ENCODE data around the gene MRNIP.
"Not testable (repeated sequence)": the region's sequence is repeated elsewhere in the genome, so short reads cannot be mapped to it uniquely, and the experiment has no call there.

Gene MRNIP

DNA sequence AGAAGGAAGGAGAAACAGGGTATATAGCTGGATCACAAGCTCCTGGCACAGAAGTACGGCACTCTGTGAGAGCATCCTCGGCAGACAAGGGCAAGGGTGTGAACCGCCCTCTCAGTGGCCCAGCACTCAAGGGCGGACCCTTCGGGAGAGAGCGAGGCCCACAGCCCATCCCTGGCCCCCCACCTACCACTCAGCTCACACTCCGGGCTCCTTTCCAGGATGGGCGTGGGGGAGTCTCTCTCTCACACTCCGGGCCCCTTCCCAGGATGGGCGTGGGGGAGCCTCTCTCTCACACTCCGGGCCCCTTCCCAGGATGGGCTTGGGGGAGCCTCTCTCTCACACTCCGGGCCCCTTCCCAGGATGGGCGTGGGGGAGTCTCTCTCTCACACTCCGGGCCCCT lies 12.9 kb upstream of the MRNIP start:
- DNase-seq (ENCODE audit: low spot score) = not testable (repeated sequence)

DNA sequence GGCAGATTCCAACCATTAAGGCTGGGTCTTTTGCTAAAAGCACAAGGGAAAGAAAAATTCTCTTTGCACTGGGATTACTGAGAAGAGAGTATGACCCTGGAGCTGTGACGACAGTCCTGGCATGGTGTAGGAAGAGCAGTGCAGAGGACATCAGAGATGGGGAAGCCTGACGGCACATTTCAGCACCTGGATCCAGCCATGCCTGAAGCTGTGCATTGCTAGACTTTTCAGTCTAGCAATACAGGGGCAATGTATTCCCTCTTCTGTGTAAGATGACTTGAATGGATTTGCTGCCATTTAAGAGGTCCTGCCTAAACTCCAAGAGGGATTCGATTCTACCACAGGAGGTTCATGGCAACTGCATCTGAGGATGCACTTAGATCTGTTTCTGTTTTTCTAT lies 12.3 kb upstream of the MRNIP start:
- no peak for DNase-seq (ENCODE audit: low spot score)

DNA sequence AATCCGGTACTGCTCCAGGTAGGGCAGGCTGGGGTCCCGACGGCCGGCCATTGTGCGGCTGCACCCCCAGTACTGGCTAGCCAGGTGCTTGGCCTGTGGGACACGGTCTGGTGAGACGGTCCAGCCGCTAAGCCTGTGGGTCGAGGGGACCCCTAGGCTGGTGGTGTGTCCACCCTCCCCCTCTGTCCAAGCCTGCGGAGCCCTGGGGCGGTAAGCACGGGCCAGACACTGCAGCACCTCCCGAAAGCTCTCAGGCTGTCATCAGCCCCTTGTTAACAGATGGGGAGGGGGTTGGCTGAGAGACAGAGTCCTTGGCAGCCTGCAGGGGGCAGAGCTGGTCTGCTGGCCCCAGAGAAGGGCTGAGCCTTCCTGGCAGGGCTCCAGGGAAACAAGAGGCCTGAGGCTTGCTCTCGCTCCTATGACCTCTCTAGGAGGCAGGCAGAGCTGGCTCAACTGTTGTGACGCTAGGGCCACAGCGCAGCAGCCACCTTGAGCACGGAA lies 11.8 kb upstream of the MRNIP start:
- no peak for DNase-seq (ENCODE audit: low spot score)

DNA sequence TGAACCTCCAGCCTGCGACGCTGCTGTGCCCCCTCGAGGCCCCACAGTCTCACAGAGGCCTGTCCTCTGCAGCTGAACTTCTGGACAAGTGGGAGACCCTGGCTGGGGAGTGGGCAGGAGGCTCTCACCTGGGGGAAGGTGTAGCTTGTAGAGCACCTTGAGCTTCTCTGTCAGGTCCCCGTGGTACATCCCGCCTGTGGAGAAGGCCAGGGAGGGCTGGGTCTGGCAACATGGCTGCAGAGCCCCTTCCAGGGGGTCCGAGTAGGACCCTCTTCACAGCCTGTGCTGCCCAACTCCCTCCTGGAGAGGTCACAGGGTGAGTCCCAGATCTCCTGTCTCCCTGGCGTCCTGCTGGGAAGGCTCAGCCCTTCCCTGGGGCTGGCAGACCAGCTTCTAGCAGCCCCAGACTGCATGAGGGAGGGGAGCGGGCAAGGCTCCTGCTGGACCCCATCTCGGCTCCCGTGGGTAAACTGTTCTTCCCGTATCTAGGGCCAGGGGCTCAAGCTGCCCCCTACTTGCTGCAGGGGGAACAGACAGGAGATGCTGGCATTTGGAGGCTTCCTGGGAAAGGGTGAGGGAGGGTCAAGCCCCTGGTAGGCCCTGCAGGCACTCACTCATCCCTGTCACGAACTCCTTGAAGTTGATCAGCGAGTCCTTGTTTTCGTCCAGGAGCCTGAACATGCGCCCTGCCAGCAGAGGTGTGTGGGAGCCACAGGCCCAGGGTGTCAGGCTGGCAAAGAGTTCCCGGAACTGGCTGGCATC lies 11.2 kb upstream of the MRNIP start:
- DNase-seq (ENCODE audit: low spot score) = no peak

DNA sequence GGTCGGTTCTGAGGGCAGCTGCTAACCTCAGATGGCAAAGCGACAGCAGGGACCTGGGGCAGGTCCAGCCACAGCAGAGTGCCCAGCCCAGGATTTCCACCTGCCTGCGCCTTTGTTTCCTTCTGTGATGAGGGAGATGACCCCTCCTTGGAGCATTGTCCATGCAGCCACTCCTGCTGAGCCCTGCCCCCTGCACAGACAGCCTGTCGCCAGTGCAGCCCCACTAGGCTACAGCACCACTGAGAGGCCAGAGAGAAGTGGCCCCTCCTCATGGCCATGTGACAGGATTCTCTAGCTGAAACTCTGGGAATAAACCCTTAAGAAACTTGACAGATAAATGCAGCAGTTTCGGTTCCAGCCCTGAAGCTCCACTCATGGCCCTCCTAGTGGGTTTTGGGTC lies 10.5 kb upstream of the MRNIP start:
- DNase-seq (ENCODE audit: low spot score) = no peak

DNA sequence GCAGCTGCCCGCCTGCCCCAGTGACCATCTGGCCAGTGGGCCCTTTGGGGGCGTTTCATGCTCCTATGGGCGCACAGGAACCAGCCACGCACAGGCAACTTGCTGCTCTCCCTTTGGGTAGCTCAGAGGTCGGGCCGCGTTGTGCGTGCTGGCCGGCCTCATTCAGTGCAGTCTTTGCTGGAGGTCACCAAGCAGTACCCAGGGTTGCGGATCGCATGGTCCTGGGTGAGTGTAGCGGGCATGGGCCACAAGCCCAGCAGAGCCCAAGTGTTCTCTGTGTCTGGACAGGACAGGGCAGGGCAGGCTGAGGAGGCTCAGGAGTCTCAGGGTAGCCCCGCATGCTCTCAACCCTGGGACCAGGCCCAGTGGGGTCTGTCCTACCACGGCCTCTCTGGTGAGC lies 9.9 kb upstream of the MRNIP start:
- no peak for DNase-seq (ENCODE audit: low spot score)

DNA sequence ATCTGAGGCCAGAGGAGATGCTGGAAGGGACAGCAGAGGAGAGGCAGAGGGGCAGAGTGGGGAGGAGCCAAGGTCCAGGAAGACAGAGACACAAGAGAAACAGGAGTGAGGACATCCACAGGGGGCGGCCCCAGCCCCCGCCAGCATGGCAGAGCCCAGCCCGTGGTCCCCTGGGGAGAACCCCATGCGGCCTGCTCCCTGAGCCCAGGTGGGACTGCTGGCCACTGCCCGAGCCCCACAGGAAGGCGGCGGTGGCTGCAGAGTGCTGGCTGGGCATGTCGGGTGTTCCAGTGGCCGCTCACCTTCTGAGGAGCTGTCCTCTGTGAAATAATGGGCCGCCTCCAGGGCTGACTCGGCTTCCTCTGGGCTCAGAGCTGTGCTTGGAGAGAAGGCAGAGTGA lies 8.9 kb upstream of the MRNIP start:
- peak; percentile 5 for DNase-seq (ENCODE audit: low spot score)

DNA sequence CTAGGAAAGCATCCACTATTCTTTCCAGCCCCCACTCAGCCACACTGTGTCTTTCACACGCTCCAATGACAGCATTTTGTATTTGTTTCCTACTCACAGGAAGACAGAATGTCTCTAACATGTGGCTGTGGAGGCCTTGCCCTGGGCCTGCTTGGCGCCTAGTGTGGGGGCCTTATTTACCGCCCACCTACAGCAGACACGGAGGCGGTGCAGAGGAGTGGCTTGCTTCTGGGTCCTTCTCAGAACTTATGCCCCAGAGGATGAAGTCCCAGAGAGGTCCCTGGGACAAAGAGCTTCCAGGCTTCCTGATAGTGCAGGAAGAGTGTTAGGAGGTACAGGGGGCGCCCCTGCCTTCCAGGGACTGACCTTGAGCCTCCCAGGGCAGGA lies 8.5 kb upstream of the MRNIP start:
- peak; percentile 7 for DNase-seq (ENCODE audit: low spot score)

DNA sequence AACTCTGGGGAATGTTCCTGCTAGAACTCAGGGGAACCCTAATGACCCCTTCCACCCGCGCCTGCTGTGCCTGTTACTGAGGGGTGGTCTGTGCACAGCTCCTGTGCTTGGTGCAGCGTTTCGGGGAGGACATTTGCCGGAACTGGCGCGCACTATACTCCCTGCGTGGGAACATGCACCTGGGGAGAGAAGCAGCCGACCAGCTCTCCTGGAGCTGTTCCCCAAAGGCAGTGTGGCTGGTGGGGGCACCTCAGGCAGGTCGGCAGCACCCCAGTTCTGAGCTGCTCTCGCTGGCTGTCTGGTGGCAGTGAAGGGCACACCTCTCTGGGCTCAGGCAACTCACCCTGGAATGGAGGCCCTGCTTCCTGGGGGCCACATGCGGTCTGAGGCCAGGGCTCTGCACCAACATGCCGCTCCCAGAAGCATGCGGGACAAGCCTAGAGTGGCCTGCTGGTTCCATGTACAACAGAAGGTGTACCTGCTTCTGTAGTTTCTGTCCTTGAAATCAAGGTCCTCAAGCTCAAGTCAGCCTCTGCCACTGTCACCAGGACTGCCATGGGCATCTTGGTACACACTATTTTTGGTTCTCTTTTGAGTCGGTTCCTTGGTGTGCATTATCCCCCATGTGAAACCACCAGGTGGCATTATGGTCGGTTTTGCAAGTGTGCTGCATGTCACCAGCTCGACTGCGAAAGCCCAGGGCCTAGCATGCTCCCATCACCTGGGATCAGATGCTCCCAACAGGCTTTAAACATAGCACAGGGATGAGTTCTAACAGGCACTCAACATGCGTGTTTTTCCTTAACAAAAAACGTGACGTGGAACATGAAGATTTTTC lies 7.8 kb upstream of the MRNIP start:
- DNase-seq (ENCODE audit: low spot score) = peak; percentile 14

DNA sequence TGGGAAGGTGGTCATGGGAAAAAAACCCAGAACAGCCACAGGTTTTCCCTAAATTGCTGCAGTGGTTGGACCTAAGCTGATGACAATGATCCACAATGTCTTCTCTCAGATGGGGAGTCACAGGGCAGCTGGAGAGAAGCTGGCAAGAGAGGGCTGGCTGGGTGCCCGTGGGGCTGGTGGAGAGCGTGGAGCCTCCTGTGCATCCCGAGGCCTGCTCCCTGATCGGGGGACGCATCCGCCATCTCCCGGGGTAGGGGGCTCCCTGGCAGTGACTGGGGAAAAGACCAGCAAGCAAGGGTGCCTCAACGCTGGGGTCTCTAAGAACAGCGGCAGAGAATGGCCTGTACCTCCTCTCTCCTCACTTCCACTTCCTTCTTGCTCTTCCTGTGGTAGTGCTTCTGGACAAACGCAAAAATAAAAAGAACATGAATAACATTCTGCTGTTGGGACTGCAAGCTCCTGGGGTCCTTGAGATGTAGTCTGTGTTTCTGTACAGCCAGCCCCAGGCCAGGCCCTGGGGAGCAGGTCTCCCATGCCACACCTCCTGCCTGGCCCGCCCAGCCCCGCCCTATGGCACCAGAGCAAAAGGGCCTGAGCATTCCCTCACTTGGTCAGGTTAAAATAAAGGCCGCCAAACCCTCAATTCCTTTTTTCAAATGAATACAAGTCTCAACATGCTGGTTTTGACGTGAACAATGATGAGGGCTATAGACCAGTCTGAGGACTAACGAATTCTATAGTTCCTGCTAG lies 7.0 kb upstream of the MRNIP start:
- no peak for DNase-seq (ENCODE audit: low spot score)

DNA sequence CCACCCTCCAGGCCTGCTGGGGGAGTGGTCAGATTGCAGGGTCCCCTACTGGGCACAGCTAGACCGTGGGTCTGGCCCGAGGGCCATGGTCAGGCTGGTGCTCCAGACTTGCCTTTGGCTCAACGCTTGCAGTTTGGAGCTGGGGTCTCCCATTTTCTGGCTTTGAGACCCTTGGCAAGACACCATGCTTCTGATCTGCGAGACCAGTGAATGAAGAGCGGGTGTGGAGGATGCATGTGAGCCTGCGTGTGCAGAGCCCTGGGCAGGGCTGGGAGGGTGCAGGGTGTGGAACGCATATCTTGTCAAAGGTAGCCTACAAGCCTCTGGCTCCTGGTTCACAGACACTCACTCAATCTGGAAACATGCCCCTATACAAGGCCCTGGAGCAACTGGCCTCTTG lies 6.1 kb upstream of the MRNIP start:
- no peak for DNase-seq (ENCODE audit: low spot score)

DNA sequence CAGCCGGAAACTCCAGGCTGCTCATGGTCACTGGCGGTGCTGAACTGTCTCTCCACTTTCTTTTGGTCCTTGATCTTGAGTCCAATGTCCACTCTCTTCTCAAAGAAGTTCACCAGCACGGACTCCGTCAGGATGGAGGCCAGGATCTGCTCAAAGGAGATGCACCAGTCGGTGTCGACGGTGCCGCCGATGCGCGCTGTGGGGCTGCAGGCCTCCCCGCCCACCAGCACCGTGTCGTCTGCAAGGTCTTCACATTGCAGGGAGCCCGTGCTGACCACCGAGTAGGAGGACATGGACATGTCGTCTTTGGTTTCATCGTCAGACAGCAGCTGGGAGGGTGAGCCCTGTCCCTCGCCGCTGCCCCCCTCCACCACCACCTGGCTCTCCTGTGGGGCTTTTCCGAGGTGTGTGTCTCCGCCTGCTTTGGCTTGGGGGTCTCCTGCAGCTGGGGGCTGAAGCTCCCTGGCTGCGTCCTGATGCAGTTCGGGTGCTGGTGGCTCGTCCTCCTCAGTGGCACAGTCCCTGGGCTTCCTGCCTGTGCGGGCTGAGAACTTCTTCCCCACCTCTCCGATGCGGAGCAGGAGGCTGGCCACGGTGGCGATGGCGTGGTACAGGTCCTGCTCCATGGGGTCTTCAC lies 5.0 kb upstream of the MRNIP start:
- no peak for DNase-seq (ENCODE audit: low spot score)

DNA sequence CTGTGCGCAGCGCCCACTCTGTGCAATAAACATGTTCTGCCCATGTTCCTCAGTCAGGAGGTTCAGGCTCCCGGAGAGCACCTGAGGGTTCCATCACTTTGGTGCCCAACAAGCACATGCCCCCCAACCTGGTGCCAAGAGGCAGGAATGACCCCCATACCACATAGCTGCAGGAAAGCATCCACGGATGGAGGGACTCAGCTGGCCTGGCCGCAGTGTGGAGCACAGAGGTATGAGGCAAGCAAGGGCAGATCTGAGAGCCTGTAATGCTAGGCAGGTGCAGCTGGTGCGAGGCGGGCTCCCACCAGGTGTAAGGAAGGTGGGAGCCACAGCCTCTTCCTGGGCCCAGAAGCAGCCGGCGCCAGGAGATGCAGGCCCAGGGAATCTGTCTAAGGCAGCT lies 4.3 kb upstream of the MRNIP start:
- no peak for DNase-seq (ENCODE audit: low spot score)

DNA sequence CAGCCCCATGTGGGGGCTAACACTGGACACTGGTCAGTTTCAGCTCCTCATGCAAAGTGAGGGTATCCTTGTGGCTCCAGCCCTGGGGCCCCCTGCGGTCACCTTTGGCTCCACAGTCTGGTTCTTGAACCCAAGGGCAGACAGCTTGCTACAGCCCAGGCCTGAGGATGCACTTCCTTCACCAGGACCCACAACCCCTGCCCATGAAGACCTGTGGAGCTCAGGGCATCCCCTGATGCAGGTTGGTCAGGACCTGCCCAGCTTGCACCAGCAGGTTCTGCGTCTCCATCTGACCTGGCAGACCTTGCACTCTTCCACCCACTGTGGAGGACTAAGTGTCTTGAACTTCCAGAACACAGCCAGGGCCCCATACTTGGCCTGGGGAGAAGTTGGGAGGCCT lies 3.7 kb upstream of the MRNIP start:
- no peak for DNase-seq (ENCODE audit: low spot score)

DNA sequence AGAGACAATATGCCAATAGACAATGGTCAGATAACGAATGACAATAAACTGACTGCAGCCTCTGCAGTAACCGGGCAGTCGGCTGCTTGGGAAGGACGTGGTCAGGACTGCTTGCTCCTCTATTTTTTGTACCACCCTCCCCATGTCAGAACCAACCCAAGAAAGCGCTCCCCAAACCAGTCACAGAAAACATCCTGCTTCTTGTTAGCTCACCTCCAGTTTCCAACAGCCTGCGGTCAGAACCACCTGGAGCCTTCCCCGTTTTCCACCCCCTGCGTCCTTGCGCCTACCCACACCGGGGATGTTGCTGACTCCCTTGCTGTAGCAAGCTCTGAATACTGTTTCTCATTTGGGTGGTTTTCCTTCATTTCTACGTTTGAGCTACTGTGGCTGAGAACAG lies 1.7 kb upstream of the MRNIP start:
- DNase-seq (ENCODE audit: low spot score) = peak; percentile 7

DNA sequence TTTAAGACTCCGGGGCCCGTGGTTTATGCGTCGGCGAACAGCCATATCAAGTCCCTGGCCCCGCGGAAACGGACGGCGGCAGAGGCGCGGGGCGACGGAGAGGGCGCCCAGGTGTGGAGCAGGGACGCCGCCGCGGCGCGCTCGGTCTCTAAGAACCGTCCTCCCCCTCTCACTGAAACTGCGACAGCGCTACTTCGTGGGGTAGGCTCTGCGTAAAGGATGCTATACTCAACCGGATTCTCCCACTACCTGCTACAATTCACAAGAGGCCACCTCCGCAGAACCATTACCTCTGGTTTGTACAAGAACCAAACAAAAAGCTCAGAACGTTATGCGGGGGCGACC lies 404 bp downstream of the MRNIP start:
- DNase-seq (ENCODE audit: low spot score) = peak; percentile 64

DNA sequence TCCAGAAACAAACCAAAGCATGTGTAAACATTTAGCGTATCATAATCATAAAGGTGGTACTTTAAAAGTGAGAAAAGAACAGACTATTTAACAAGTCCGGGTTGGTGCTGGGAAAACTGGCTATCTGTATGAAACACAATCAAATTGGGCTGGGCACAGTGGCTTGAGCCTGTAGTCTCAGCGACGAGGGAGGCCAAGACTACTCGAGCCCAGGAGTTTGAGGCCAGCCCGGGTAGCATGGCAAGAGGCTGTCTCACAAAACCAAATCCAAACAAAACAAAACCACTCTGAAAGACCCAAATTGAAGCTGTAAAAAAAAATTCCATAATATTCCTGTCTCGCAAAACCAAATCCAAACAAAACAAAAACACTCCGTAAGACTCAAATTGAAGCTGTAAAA lies 4.3 kb downstream of the MRNIP start:
- no peak for DNase-seq (ENCODE audit: low spot score)

DNA sequence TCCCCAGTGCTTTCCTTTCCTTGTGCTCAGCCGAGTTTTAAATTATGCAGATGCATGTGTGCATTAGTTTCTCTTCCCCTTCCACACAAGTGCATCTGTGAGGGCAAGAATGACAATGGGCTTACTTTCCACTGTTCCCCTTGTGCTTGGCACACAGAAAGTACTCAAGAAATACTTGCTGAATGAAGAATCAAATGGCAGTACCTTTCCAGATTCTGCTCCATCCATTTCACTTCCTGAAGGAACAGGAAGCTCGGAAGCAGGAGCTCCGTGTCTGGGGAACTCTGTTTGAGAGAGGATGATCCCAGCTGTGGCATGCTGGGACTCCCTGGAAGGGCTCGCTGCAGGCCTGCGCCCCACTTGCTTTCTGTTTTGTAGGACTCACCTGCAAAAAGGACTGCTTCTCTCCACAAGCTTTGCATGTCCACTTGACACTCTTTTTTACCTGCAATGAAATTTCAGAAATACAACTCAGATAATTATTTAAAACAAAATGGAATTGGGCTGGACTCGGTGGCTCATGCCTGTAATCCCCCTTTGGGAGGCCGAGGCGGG lies 5.5 kb downstream of the MRNIP start:
- DNase-seq (ENCODE audit: low spot score) = no peak

DNA sequence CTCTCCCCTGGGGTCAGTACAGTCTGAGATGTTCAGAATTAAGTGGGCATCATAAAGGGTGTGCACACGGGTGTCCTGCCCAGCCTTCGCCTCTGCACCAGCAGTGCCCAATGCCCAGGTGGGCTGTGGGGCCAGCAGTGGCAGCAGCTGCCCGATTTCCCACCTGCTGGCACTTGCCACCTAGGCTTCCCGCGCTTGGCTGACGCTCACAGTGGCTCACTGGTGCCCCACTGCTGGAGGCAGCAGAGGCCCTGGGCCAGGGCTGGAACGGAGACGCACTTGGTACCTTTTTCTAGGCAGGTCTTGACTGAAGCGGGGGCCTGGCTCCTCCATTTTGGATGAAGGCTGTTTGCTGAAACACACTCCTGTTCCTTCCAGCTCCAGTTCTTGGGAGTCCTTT lies 17.0 kb downstream of the MRNIP start:
- DNase-seq (ENCODE audit: low spot score) = no peak

DNA sequence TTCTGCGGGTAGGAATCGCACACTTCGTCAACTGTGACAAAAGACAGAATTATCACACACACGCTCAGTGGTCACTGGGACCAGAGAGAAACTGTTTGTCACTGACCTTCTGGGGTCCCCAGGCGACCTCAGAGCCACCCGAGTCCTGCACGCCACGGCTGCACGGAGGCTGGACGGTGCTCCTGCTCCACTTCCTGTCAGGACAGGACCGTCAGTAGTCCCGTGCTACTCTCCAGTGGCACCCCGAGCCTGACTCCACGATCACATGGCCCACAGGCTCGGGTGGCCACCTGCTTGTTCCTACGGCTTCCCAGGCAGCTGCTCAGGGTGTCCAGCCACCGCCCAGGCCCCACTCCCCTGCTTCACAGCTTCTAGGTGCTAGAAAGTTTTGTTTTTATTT lies 17.9 kb downstream of the MRNIP start:
- DNase-seq (ENCODE audit: low spot score) = no peak

DNA sequence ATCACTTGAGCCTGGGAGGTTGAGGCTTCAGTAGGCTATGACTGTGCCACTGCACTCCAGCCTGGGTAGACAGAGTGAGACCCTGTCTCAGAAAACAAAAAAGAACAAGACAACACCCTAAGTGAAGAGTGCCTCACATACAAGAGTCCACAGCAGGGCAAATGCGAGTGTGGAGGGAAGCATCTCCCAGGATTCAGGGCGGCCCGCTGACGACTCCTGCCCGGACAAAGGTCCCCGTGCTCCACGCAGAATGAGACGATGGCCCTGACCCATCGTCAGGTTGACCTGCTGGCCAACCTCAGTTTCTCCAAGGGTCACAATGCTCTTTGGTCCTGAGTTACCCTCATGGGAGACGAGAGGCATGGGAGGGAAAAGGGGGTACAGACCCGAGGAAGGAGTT lies 18.3 kb downstream of the MRNIP start:
- DNase-seq (ENCODE audit: low spot score) = no peak

All from AG08396 (cell line).